ENCODE measurements around the gene MBD1.

- TF ChIP-seq CTCF (IDR thresholded peaks at IDR 0.05; ENCODE audit: poor library complexity) (no peak), EZH2phosphoT487 (IDR thresholded peaks at IDR 0.05; ENCODE audit: low read depth, severe bottlenecking, unreplicated experiment) (no peak), EZH2 (IDR thresholded peaks at IDR 0.05; ENCODE audit: borderline replicate concordance) (no peak)
Measured at GRCh38 chr18:50272568-50272967, 8.8 kb downstream of the MBD1 start.
